Endothelial cell of umbilical vein (primary cell): ENCODE data around the gene C4orf51. TPM values are rescaled to one million over a fixed set of nuclear protein-coding genes. Genes with fewer than 3 reads are reported as not detected.

Source experiments
- BruUV-seq: library from RNA; stranded (reverse); fragments of 400-500 nt; replicated peaks from 2 replicates; lab custom pipeline; 2021; lab: Mats Ljungman, UMichigan
- CTCF ChIA-PET: fragments of 300-600, 350-600 bp; sonication (Branson Sonifier 250); formaldehyde crosslinking; loops from one replicate; lab custom pipeline; 2021; ENCODE audit warnings: antibody characterized with exemption, inconsistent platforms; lab: Charles Lee
- POLR2A ChIA-PET: fragments of 300-600, 350-600 bp; sonication (Branson Sonifier 250); formaldehyde crosslinking; loops from one replicate; lab custom pipeline; 2021; ENCODE audit warnings: antibody characterized with exemption, inconsistent platforms; lab: Charles Lee
- DNase-seq: peaks from one replicate; pipeline ENCODE4 v3.0.0-alpha.2; 2011; ENCODE audit warnings: low read depth, low spot score
- FAIRE-seq: peaks from 2 replicates; lab custom pipeline; 2011; peaks lifted over from hg19 to GRCh38; lab: Jason Lieb, UNC
- H2AFZ ChIP-seq: 2 replicates; pipeline ENCODE4 v1.6.0; 2012; ENCODE audit warnings: low read depth, low read length, control low read depth, inconsistent platforms
- H3K27ac ChIP-seq: 2 replicates; pipeline ENCODE4 v1.5.1; 2011; ENCODE audit warnings: low read depth, mild to moderate bottlenecking, control low read depth, low read length, moderate library complexity; ENCODE audit not compliant: insufficient read depth
- H3K27me3 ChIP-seq, 2 experiments: 2 replicates each; pipeline versions ENCODE4 v1.6.0 to v1.6.1; 2011; ENCODE audit warnings: low read length in 2 of 2, mixed read lengths in 1 of 2; ENCODE audit not compliant: control insufficient read depth in 2 of 2, insufficient read depth in 2 of 2
- H3K36me3 ChIP-seq, 2 experiments: 2 replicates in 1 of 2; 3 replicates in 1 of 2; pipeline ENCODE4 v1.5.1; 2011; ENCODE audit warnings: low read length in 2 of 2, mild to moderate bottlenecking in 1 of 2, moderate library complexity in 1 of 2; ENCODE audit not compliant: control insufficient read depth in 2 of 2, insufficient read depth in 2 of 2; ENCODE audit errors: extremely low read depth in 1 of 2
- H3K4me1 ChIP-seq: 3 replicates; pipeline ENCODE4 v1.5.1; 2011; ENCODE audit warnings: mild to moderate bottlenecking, low read length; ENCODE audit not compliant: control insufficient read depth, insufficient read depth; ENCODE audit errors: extremely low read depth
- H3K4me2 ChIP-seq: 2 replicates; pipeline ENCODE4 v1.6.1; 2011; ENCODE audit warnings: low read length, control low read depth, mixed read lengths; ENCODE audit not compliant: insufficient read depth
- H3K4me3 ChIP-seq, 3 experiments: fragments of 200-600 bp in 1 of 3; sonication (generic), shearing (Covaris generic) in 1 of 3; replicated peaks in 1 of 3; 2 replicates each; pipeline ENCODE4 v1.5.1; 2011 to 2016; ENCODE audit warnings: control low read depth in 3 of 3, low read length in 3 of 3, mild to moderate bottlenecking in 2 of 3, inconsistent platforms in 1 of 3, low read depth in 1 of 3, moderate library complexity in 1 of 3; ENCODE audit not compliant: insufficient read depth in 1 of 3
- H3K79me2 ChIP-seq: 2 replicates; pipeline ENCODE4 v1.6.0; 2012; ENCODE audit warnings: low read length, inconsistent platforms; ENCODE audit not compliant: control insufficient read depth, insufficient read depth
- H3K9ac ChIP-seq: replicated peaks from 2 replicates; pipeline ENCODE3; 2011; ENCODE audit warnings: low read length, control low read depth; ENCODE audit not compliant: insufficient read depth; ENCODE audit errors: extremely low read depth
- H3K9me1 ChIP-seq: replicated peaks from 3 replicates; pipeline ENCODE4 v1.6.0; 2011; ENCODE audit warnings: mild to moderate bottlenecking, low read length; ENCODE audit not compliant: control insufficient read depth, insufficient read depth; ENCODE audit errors: extremely low read depth
- H3K9me3 ChIP-seq: replicated peaks from 2 replicates; pipeline ENCODE4 v1.5.1; 2012; ENCODE audit warnings: low read length, inconsistent platforms; ENCODE audit not compliant: control insufficient read depth, insufficient read depth
- H4K20me1 ChIP-seq: replicated peaks from 2 replicates; pipeline ENCODE3; 2011; ENCODE audit warnings: mild to moderate bottlenecking, low read length; ENCODE audit not compliant: control insufficient read depth, insufficient read depth; ENCODE audit errors: extremely low read depth
- CTCF ChIP-seq, 2 donors: IDR thresholded peaks; 1 replicate in 1 of 2; 2 replicates in 1 of 2; pipeline ENCODE4 v1.5.1; 2011; ENCODE audit warnings: low read length in 2 of 2, mild to moderate bottlenecking in 2 of 2, moderate library complexity in 2 of 2, control low read depth in 1 of 2, inconsistent platforms in 1 of 2, low read depth in 1 of 2; ENCODE audit not compliant: insufficient read depth in 1 of 2; ENCODE audit errors: extremely low read depth in 1 of 2
- EZH2 ChIP-seq: IDR thresholded peaks from 2 replicates; pipeline ENCODE4 v1.6.1; 2012; ENCODE audit warnings: borderline replicate concordance, low read depth, mild to moderate bottlenecking, moderate library complexity, low read length, inconsistent platforms; ENCODE audit not compliant: severe bottlenecking
- FOS ChIP-seq: IDR thresholded peaks from 2 replicates; pipeline ENCODE4 v1.6.1; 2011; ENCODE audit warnings: mild to moderate bottlenecking, low read length, moderate library complexity, borderline replicate concordance; ENCODE audit not compliant: insufficient read depth
- GATA2 ChIP-seq: IDR thresholded peaks from 2 replicates; pipeline ENCODE4 v1.7.0; 2011; ENCODE audit warnings: low read depth, mild to moderate bottlenecking, moderate library complexity, mixed read lengths, low read length; ENCODE audit not compliant: insufficient read length, insufficient read depth
- JUN ChIP-seq: IDR thresholded peaks from 2 replicates; pipeline ENCODE4 v1.6.1; 2011; ENCODE audit warnings: borderline replicate concordance, low read depth; ENCODE audit not compliant: insufficient read length, insufficient read depth
- MAX ChIP-seq: IDR thresholded peaks from 2 replicates; pipeline ENCODE4 v1.6.1; 2011; ENCODE audit not compliant: insufficient read depth, insufficient read length
- MYC ChIP-seq: IDR thresholded peaks from one replicate; pipeline ENCODE4 v1.6.1; 2011; ENCODE audit warnings: mild to moderate bottlenecking, low read depth, low read length
- POLR2A ChIP-seq: IDR thresholded peaks from 2 replicates; pipeline ENCODE4 v1.6.1; 2012; ENCODE audit warnings: low read depth, mild to moderate bottlenecking, control low read depth, low read length
- POLR2AphosphoS5 ChIP-seq: IDR thresholded peaks from 2 replicates; pipeline ENCODE4 v1.6.1; 2012; ENCODE audit warnings: low read depth, mild to moderate bottlenecking, control low read depth, low read length, moderate library complexity; ENCODE audit not compliant: insufficient read depth
- dilution Hi-C: fragments of 300-500 bp; cut with MboI; formaldehyde crosslinking; loops from one replicate; pipeline ENCODE4 v1.15.0; 2019; ENCODE audit warnings: low sequenced_read_pairs; ENCODE audit not compliant: extremely low pct_ligation_motif_present
- intact Hi-C: fragments of 100-400 bp; cut with micrococcal nuclease; formaldehyde crosslinking; loops from one replicate; pipeline ENCODE4 v1.10.0; 2022
- polyA plus RNA-seq, 4 experiments: library from polyadenylated mRNA; depleted of rRNA in 3 of 4; stranded (reverse) in 3 of 4; unstranded in 1 of 4; fragments of >200 nt; gene quantifications; 2 replicates each; pipeline versions ENCODE4 v1.2.1 to v1.2.3, GENCODE V29; 2011 to 2012; ENCODE audit warnings: missing spikeins in 1 of 4
- total RNA-seq: library from RNA; stranded (reverse); gene quantifications from 2 replicates; pipeline ENCODE4 v1.2.3, GENCODE V29; 2021

The C4orf51 gene
- total and polyA plus RNA-seq, 2 donors (not counting 3 experiments of a cell fraction or from before 2014, with no cell fraction given) = not detected

GRCh38 chr4:145681518-145681917 is 1.6 kb downstream of the C4orf51 start:
- intact Hi-C loops (no loop called here), dilution Hi-C loops (no loop called here)
- ChIA-PET CTCF (no interaction called here), POLR2A (no interaction called here)
- TF ChIP-seq POLR2AphosphoS5 (no peak), FOS (no peak), CTCF (IDR thresholded peaks at IDR 0.05; ENCODE audit: extremely low read depth in 1 of 2, insufficient read depth in 1 of 2, low read depth in 1 of 2, low read length in 2 of 2) (no peak), JUN (no peak), MYC (no peak), EZH2 (no peak), MAX (no peak), GATA2 (no peak), POLR2A (no peak)
- Histone ChIP-seq H3K4me2 (no peak overlapping the region), H3K79me2 (no peaks in the 10 kb centered on the region), H3K36me3 (no peaks in the 10 kb centered on the region), H2AFZ (no peak overlapping the region), H3K27me3 (no peaks in the 10 kb centered on the region), H3K27ac (no peak overlapping the region), H4K20me1 (no peaks in the 10 kb centered on the region), H3K4me3 (no peak overlapping the region), H3K9me1 (no peaks in the 10 kb centered on the region), H3K4me1 (peaks cover 10% of the 10 kb centered on the region), H3K9ac (no peak overlapping the region), H3K9me3 (no peaks in the 10 kb centered on the region)
- FAIRE-seq (no peak), DNase-seq (no peak)
- no TSS peak for BruUV-seq
